A549 (cell line): ENCODE measurements around the gene VWA5B1. TPM values are rescaled to one million over a fixed set of nuclear protein-coding genes. Genes with fewer than 3 reads are reported as not detected.
A peak's percentile ranks its signal among the peaks of the same experiment; 100 is the strongest.

Source experiments
- ATAC-seq, 2 experiments: fragments of 200-7000 bp in 1 of 2; fragments of >200 bp in 1 of 2; cut with Nextera tagmentation in 1 of 2; cut with Tn5 transposase in 1 of 2; 3 replicates each; pipeline versions ENCODE4 v1.8.0 to v1.9.1; 2018 to 2020; ENCODE audit warnings: mild to moderate bottlenecking in 1 of 2, moderate library complexity in 1 of 2
- CTCF ChIA-PET: fragments of 300-600 bp; sonication (Branson Sonifier 250); formaldehyde crosslinking; extraction: SDS; loops from one replicate; lab custom pipeline; 2021; ENCODE audit warnings: antibody characterized with exemption, inconsistent platforms; lab: Yijun Ruan, JAX
- POLR2A ChIA-PET: fragments of 350-600 bp; formaldehyde crosslinking; extraction: SDS; loops from one replicate; lab custom pipeline; 2021; ENCODE audit warnings: antibody characterized with exemption, inconsistent platforms; lab: Yijun Ruan, JAX
- DNase-seq, 2 experiments: peaks; one replicate each; pipeline versions ENCODE4 v3.0.0 to v3.0.0-alpha.2; 2011 to 2016; ENCODE audit warnings: low read depth in 1 of 2, low spot score in 1 of 2
- FAIRE-seq: peaks from 2 replicates; lab custom pipeline; 2011; peaks lifted over from hg19 to GRCh38; lab: Jason Lieb, UNC
- H3K27ac ChIP-seq, 2 experiments: fragments of >200 bp; sonication (Bioruptor Twin); formaldehyde crosslinking; 3 replicates each; pipeline ENCODE4 v1.5.1; 2016 to 2017
- H3K4me1 ChIP-seq: fragments of >200 bp; sonication (Bioruptor Twin); formaldehyde crosslinking; 3 replicates; pipeline ENCODE4 v1.6.1; 2016
- H3K4me2 ChIP-seq: fragments of >200 bp; sonication (Bioruptor Twin); formaldehyde crosslinking; 3 replicates; pipeline ENCODE4 v1.6.1; 2016
- H3K4me3 ChIP-seq: fragments of >200 bp; sonication (Bioruptor Twin); formaldehyde crosslinking; 3 replicates; pipeline ENCODE4 v1.5.1; 2016
- H3K9me3 ChIP-seq: fragments of >200 bp; sonication (Bioruptor Twin); formaldehyde crosslinking; 3 replicates; pipeline ENCODE4 v1.6.1; 2016
- ATOH8 ChIP-seq: fragments of 250-450 bp; sonication (Bioruptor Pico); IDR thresholded peaks from 2 replicates; pipeline ENCODE4 v1.5.0; 2020; ENCODE audit warnings: low read depth, mild to moderate bottlenecking, moderate library complexity
- BCL3 ChIP-seq: fragments of >200 bp; sonication (Bioruptor Twin); formaldehyde crosslinking; IDR thresholded peaks from 3 replicates; pipeline ENCODE4 v1.6.1; 2016
- BHLHE40 ChIP-seq: IDR thresholded peaks from 2 replicates; pipeline ENCODE4 v1.6.1; 2012; ENCODE audit warnings: low read depth, low read length, inconsistent platforms
- CBX2 ChIP-seq: fragments of 200-600 bp; sonication (generic); IDR thresholded peaks from 2 replicates; pipeline ENCODE4 v1.6.1; 2016; ENCODE audit warnings: low read depth, mild to moderate bottlenecking, borderline replicate concordance
- CBX8 ChIP-seq: fragments of 200-600 bp; sonication (generic); IDR thresholded peaks from 2 replicates; pipeline ENCODE4 v1.6.1; 2016
- CHD4 ChIP-seq: fragments of 200-600 bp; sonication (generic); IDR thresholded peaks from 2 replicates; pipeline ENCODE4 v1.6.1; 2016; ENCODE audit warnings: antibody characterized with exemption, mild to moderate bottlenecking, borderline replicate concordance
- EHF ChIP-seq: fragments of 250-450 bp; sonication (Bioruptor Pico); IDR thresholded peaks from 2 replicates; pipeline ENCODE4 v1.5.0; 2020; ENCODE audit warnings: mild to moderate bottlenecking
- EHMT2 ChIP-seq: fragments of 200-600 bp; sonication (generic); IDR thresholded peaks from 2 replicates; pipeline ENCODE4 v1.6.1; 2016; ENCODE audit warnings: antibody characterized with exemption, low read depth, mild to moderate bottlenecking, moderate library complexity
- FOSB ChIP-seq: fragments of 250-450 bp; sonication (Bioruptor Pico); IDR thresholded peaks from 2 replicates; pipeline ENCODE4 v1.5.0; 2020; ENCODE audit warnings: mild to moderate bottlenecking, moderate library complexity
- FOSL2 ChIP-seq, 2 experiments: fragments of 450-650 bp in 1 of 2; fragments of >200 bp in 1 of 2; sonication (Bioruptor Twin) in 1 of 2; formaldehyde crosslinking; IDR thresholded peaks; 2 replicates each; pipeline versions ENCODE4 v1.5.0 to v1.6.1; 2016 to 2020; ENCODE audit warnings: mild to moderate bottlenecking in 1 of 2, moderate library complexity in 1 of 2
- FOXS1 ChIP-seq: fragments of 250-450 bp; sonication (Bioruptor Pico); IDR thresholded peaks from 2 replicates; pipeline ENCODE4 v1.5.0; 2020; ENCODE audit warnings: mild to moderate bottlenecking, moderate library complexity
- HDAC2 ChIP-seq: fragments of 200-600 bp; sonication (generic); IDR thresholded peaks from 2 replicates; pipeline ENCODE4 v1.6.1; 2016
- HES2 ChIP-seq: fragments of >200 bp; sonication (Bioruptor Twin); formaldehyde crosslinking; IDR thresholded peaks from 2 replicates; pipeline ENCODE4 v1.6.1; 2016
- JUN ChIP-seq, 2 experiments: fragments of >200 bp; sonication (Bioruptor Twin); formaldehyde crosslinking; IDR thresholded peaks; 2 replicates in 1 of 2; 3 replicates in 1 of 2; pipeline ENCODE4 v1.6.1; 2016 to 2017
- MAFK ChIP-seq: fragments of 450-650 bp; IDR thresholded peaks from 2 replicates; pipeline ENCODE4 v1.6.1; 2014; ENCODE audit not compliant: partially characterized antibody
- MAX ChIP-seq: IDR thresholded peaks from 2 replicates; pipeline ENCODE4 v1.6.1; 2012
- NR3C1 ChIP-seq: fragments of >200 bp; sonication (Bioruptor Twin); formaldehyde crosslinking; IDR thresholded peaks from 3 replicates; pipeline ENCODE4 v1.6.1; 2017
- PHF8 ChIP-seq: fragments of 200-600 bp; sonication (generic); IDR thresholded peaks from 2 replicates; pipeline ENCODE4 v1.6.1; 2016; ENCODE audit warnings: low read depth, mild to moderate bottlenecking, antibody characterized with exemption, moderate library complexity, borderline replicate concordance
- POLR2A ChIP-seq: IDR thresholded peaks from 2 replicates; pipeline ENCODE4 v1.6.1; 2012; ENCODE audit warnings: mild to moderate bottlenecking, low read length
- RCOR1 ChIP-seq: fragments of 150-350 bp; IDR thresholded peaks from 2 replicates; pipeline ENCODE4 v1.6.1; 2014; ENCODE audit warnings: antibody characterized with exemption, low read length, low read depth
- REST ChIP-seq: fragments of 200-600 bp; sonication (generic); IDR thresholded peaks from 2 replicates; pipeline ENCODE4 v1.6.1; 2016; ENCODE audit warnings: antibody characterized with exemption, mild to moderate bottlenecking, moderate library complexity
- SREBF2 ChIP-seq: fragments of 450-650 bp; IDR thresholded peaks from 2 replicates; pipeline ENCODE4 v1.6.1; 2014; ENCODE audit warnings: mild to moderate bottlenecking, moderate library complexity
- TFCP2L1 ChIP-seq: fragments of 250-450 bp; sonication (Bioruptor Pico); IDR thresholded peaks from 2 replicates; pipeline ENCODE4 v1.5.0; 2021; ENCODE audit warnings: mild to moderate bottlenecking
- ZNF302 ChIP-seq: fragments of 250-450 bp; sonication (Bioruptor Pico); IDR thresholded peaks from 2 replicates; pipeline ENCODE4 v1.9.0; 2021; ENCODE audit warnings: inconsistent platforms, mild to moderate bottlenecking, moderate library complexity
- WGBS: methylation state at CpG from one replicate; pipeline ENCODE4 v1.1.6; 2017; ENCODE audit errors: missing lambda C conversion rate; 5-methylcytosine and 5-hydroxymethylcytosine counted together
- polyA plus RNA-seq, 4 experiments: library from polyadenylated mRNA; depleted of rRNA in 3 of 4; stranded (reverse); fragments of >200 nt; fragmentation: RNase III in 1 of 4; extraction: RNeasy Plus Mini Kit Qiagen cat#74134 plus additional on column Dnase treatment in 1 of 4; gene quantifications; 2 replicates in 3 of 4; 3 replicates in 1 of 4; pipeline ENCODE4 v1.2.3, GENCODE V29; 2011 to 2017

The VWA5B1 gene
- polyA plus RNA-seq, 2 of the 4 experiments (the other 2 are of a cell fraction), result not detected

- Histone ChIP-seq H3K27ac (no peak overlapping the region), H3K4me1 (peaks cover 8% of the 10 kb centered on the region; the same call in 2 of the 3 replicates), H3K4me2 (no peak overlapping the region), H3K9me3 (no peaks in the 10 kb centered on the region), H3K4me3 (no peak overlapping the region)
- ATAC-seq, result no peak
- DNase-seq, result no peak
- FAIRE-seq, result no peak
- CTCF ChIA-PET, result interaction anchor here (0.9 to 1.7 kb wide), 3 partner anchors 9 to 60 kb away, joined by 3 to 5 read pairs (median 4); no protein-coding TSS in a partner anchor
- WGBS, result 60% methylated on average over 8 of the region's 8 CpGs
- no peak for TF ChIP-seq BHLHE40
- no peak for TF ChIP-seq MAFK
- no peak for TF ChIP-seq ATOH8 (CRISPR knock-in tag)
- no peak for TF ChIP-seq EHMT2
- no peak for TF ChIP-seq ZNF302
- no peak for TF ChIP-seq NR3C1
- no peak for TF ChIP-seq EHF (CRISPR knock-in tag)
- no peak for TF ChIP-seq PHF8
- no peak for TF ChIP-seq FOXS1 (CRISPR knock-in tag)
- no peak for TF ChIP-seq HDAC2
- TF ChIP-seq FOSB (CRISPR knock-in tag), result no peak
- TF ChIP-seq SREBF2, result no peak
- no peak for TF ChIP-seq RCOR1
- no peak for TF ChIP-seq MAX
- no peak for TF ChIP-seq FOSL2 (IDR thresholded peaks at IDR 0.05)
- no peak for TF ChIP-seq FOSL2 (CRISPR knock-in tag; IDR thresholded peaks at IDR 0.05)
- no peak for TF ChIP-seq CBX2
- TF ChIP-seq HES2, result no peak
- TF ChIP-seq, all 56 proteins: peak for 0
- POLR2A ChIA-PET, result no interaction called here
Measured at GRCh38 chr1:20370698-20371097, 80.0 kb downstream of the VWA5B1 start.

GRCh38 chr1:20371411-20371810 lies 80.7 kb downstream of the VWA5B1 start:
- TF ChIP-seq REST (peak; percentile 89), JUN (IDR thresholded peaks at IDR 0.05) (no peak), CBX8 (no peak), TFCP2L1 (CRISPR knock-in tag) (no peak), POLR2A (no peak), EHMT2 (0 out of 2 replicates have a peak, but pooled peaks have one; percentile 55), CHD4 (no peak), BCL3 (no peak), EHF (CRISPR knock-in tag) (no peak)
- TF ChIP-seq, all 56 proteins: peak for 2
- H3K27ac ChIP-seq, result no peak overlapping the region
- H3K9me3 ChIP-seq, result no peaks in the 10 kb centered on the region
- FAIRE-seq (no peak), ATAC-seq (no peak), DNase-seq (no peak)
- ChIA-PET POLR2A (no interaction called here), CTCF (interaction anchor here (0.8 to 1.7 kb wide), 3 partner anchors 9 to 59 kb away, joined by 3 to 5 read pairs (median 4); no protein-coding TSS in a partner anchor)
- H3K4me2 ChIP-seq, result no peak overlapping the region
- no peak overlapping the region for H3K4me3 ChIP-seq
- H3K4me1 ChIP-seq, result peaks cover 16% of the 10 kb centered on the region
- 25% methylated on average over 6 of the region's 6 CpGs for WGBS
